Left renal pelvis (tissue), 4 donors: ENCODE measurements around the gene ITPR1. TPM values are rescaled to one million over a fixed set of nuclear protein-coding genes. Genes with fewer than 3 reads are reported as not detected.

Source experiments
- DNase-seq, 4 donors: peaks; one replicate each; pipeline ENCODE4 v3.0.0-alpha.2; 2013; ENCODE audit warnings: low read depth in 4 of 4, low spot score in 3 of 4
- polyA plus RNA-seq, 4 donors: library from polyadenylated mRNA; unstranded; fragments of 120-200 nt; gene quantifications; one replicate each; pipeline ENCODE4 v1.2.1, GENCODE V29; 2013; ENCODE audit not compliant: insufficient read length in 4 of 4

ITPR1 gene
- polyA plus RNA-seq, 4 donors = 39.5 to 60.0 (median 57.1) TPM

DNA sequence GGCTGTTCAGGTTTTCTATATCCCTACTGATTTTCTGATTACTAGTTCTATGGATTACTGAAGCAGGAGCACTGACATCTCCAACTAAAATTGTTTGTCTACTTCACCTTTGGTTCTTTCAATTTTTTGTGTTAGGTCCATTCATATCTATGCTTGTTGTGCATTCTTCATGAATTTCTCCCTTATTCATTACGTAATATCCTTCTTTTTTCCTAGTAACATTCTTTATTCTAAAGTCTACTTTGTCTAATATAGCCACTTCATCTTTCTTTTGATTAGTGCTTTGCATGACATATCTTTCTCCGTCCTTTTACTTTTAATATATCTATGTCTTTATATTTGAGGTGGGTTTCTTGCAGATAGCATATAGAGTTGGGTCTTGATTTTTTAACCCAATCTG, 369.8 kb downstream of the ITPR1 start:
- no peak for DNase-seq

DNA sequence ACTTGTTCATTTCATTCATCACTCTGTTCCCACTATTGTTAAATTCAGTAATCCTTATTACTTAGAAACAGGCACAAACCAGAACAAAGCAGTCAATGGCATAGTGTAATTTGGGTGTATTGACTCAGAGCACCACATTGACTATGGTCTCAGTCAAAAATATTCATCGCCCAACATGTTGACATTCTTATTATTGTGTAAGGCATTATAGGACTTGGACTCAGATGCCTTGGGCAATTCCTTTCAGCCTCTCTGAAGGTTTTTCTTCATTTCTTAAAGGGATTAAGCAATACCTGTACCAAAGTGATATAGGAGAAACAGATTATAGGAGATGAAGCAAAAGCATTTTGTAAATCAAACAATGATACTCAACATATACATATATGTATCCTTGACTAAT, 371.4 kb downstream of the ITPR1 start:
- no peak for DNase-seq

DNA sequence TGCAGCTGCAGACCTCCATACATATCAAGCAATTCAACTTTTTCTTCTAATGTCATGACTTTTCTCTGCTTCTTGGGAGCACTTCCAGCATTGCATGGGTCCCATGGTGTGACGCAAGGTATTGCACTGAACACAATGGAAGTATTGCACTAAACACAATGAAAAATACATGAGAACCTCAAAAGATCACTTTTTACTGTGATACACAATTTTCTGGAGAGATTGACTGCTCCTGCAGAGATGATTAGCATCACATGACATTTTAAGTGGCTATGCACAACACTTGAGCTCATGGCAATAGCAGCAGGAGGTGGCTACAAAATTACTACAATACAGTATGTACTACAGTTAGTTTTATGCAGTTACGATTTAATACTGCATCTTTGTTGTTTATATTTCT, 372.6 kb downstream of the ITPR1 start:
- no peak for DNase-seq

DNA sequence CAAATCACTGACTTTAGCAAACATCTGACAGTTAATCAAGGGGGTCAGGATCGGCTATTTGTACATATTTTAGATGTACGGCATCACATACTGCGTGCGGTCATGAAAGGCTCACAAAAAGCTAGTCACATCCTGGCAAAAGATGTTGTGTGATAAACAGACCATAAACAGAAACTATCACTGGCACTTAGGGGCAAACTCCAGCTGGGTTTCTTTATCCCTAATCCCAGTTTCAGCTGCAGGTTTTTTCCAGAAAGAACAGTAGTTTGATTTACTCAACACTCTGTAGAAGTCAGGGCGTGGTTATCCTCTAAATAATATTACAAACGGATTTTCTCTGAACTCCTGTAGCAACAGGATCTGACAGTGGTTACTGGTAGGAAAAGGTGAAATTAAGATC, 373.7 kb downstream of the ITPR1 start:
- DNase-seq = no peak

DNA sequence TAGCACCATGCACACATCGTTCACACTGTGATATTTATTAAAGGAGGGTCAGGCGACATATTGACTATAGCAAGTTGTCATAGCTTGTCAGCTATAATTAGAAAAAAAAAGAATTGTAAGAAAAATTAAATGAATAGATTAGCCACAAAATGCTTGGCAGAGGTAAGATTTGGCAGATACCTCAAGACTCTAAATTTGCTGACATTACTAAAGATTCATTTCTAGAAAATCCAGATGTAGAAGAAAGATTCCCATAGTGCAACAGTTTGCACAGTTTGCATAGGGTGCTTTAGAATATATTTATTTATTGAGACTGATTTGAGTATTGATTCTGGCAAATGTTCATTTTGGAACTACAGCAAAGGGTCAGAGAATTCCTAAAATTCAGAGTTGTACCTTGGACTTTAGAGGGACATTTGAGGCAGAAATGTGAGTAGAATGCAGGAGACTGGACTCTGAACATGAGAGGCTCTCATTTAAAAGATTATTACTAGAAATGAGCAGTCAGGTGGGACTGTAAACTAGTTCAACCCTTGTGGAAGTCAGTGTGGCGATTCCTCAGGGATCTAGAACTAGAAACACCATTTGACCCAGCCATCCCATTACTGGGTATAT, 384.1 kb downstream of the ITPR1 start:
- DNase-seq = no peak

DNA sequence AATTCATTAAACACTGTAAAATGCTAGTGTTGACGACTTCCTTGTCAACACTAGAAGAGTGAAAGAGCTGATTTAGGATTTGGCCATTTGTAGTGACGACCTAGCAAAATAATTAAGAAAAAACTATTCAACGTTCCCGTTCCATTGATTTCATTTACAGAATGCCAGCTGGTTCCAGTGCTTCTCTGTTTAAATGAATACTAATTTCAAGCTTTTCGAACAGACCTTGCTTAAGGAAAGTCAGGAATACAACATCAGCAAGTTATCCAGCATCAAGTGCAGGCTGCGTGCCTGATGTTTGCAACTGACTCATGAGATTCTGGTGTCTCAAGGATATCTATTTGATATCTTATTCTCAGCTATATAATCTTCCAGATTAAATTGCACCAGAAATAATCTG, 387.7 kb downstream of the ITPR1 start:
- DNase-seq = no peak

DNA sequence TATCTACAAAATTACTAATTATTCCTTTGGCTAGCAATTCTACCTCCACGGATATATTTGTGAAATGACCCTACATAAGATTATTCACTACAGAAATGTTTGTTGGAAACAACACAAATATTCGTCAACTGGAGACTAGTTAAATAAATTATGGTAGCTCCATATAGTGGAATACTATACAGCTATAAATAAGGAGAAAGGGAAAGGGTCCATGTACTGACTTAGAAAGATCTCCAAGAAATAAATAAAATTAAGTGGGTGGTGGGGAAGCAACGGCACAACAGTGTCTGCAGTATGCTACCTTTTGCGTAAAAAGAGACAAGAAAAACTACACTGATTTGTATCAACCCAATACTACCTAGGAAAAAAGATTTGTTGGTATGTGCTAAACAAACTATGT, 389.4 kb downstream of the ITPR1 start:
- no peak for DNase-seq

DNA sequence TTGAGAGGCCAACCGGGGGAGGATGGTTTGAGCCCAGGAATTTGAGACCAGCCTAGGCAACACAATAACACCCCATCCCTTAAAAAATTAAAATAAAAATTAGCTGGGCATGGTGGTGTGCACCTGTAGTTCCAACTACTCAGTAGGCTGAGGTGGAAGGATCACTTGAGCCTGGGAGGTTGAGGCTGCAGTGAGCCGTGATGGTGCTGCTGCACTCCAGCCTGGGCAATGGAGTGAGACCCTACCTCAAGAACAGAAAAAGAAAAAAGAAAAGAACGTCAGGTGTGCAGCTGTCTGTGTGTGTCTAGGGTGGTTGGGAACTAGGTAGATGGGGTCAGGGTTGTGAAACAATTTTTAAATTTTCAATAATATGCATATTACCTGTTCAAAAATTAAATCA, 389.9 kb downstream of the ITPR1 start:
- no peak for DNase-seq

DNA sequence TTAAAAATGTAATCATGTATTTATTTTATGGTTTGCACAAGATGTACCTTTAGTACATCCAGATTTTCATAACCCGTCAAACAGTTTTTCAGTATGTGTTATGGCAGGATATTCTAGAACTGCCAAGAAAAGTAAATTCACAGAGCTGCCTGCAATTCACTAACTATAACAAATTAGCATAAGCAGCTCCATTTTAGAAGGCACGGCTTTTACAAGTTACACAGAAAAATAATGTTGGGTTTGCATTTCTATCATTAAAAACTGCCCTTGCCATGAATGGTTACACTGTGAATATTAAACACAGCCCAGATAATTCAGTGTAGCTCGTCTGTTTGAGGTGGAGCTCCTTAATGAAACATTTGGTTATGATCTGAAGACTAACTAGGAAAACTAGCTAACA, 391.7 kb downstream of the ITPR1 start:
- DNase-seq = no peak

DNA sequence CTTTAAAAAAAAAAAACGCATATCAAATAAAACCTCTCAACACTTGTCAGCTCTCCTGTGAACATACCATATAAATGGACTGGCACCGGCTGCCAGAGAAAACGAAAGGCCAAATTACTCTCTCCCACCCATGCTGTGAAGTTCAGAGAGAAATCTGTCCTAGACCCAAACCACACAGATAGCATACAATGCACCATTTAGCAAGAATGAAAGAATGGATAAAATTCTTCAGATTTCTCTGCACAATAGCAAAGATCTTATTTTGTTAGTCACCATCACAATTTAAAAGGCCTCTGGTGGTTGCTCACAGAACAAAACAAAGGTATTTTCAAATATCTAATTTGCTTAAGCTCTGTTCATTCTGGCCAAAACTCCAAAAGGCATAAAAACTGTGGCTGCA, 392.2 kb downstream of the ITPR1 start:
- no peak for DNase-seq

DNA sequence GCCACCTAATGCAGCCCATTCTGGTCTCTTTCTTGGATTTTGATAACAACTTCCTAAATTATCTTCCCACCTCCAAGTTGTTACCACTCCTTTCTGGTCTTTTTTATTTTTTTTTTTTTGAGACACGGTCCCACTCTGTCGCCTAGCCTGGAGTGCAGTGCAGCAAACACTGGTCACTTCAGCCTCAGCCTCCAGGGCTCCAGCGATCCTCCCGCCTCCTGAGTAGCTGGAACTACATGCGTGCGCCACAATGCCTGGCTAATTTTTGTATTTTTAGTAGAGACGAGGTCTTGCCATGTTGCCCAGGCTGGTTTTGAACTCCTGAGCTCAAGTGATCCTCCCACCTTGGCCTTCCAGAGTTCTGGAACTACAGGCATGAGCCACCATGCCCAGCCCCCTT, 393.3 kb downstream of the ITPR1 start:
- no peak for DNase-seq

DNA sequence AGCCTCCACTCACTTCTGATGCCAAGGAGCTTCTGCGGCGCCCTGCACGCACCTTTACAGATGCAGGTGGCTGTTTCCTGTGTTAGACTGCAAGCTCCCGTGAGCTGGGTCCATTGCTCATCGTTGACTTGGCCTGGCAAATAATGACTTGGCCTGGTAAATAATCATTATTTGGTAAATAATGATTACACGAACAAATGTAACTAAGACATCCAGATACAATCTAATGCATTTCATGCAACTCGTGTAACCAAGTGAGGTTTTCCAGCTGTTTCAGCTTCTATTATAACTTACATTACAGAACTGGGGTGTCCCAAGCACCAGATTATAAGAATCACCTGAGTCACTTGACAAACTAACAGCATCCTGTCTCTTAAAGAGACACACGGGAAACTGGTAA, 394.0 kb downstream of the ITPR1 start:
- DNase-seq = no peak

DNA sequence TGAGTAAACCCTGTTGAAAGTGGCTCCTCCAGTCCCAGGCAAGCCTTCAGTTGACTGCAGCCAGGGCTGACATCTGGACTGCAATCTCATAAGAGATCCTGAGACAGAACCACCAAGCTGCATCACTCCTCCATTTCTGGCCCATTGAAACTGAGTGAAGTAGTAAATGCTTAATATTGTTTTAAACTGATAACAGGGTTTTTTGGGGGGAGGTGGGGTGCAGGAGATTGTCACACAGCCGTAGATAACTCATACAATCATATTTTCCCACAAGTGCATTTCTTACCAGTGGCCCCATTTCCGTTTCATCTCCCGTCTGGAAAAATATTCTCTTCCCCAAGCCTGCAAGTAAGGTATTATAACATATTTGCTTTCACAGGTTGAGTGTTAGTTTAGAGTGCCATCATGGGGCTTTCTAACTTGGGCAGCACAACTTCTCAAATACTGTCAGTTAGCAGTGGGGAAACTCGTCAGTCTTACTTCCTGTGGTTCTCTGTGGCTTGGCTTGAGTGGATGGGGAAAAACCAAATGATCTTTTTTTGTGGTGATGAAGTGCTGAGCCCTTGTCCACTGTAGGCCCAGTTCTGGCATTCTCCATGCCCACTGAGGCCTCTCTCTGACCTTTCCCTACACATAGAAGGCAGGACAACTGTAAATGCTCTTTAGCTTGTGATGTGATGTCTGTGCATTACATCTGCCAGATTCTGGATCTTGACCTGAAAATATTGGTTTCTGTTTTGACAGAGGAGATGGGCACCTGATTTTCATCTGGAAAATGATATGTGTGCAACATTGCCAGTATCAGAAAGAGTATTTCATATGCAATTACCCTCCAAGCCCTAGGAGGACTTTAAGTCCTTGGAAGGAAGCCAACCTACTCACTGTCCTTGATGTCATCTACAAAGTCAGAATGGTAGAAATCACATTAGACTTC, 396.0 kb downstream of the ITPR1 start:
- no peak for DNase-seq

DNA sequence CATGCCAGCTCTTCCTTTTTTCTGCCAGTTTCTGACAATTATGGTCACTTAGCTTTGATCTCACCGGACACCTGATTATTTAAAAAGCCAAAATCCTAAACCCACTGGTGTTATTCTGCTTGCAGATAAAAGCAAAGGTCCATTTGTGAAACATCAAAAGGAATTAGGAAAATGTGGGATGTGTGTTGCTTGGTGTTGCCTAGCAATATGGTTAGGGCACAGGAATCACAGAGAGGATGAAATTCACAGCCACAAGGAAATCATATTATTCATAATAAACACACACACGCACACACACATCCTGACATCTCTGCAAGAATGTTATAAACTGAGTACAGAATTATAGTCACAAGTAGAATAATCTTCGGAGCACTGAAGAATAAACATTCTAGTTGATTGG, 396.7 kb downstream of the ITPR1 start:
- no peak for DNase-seq

DNA sequence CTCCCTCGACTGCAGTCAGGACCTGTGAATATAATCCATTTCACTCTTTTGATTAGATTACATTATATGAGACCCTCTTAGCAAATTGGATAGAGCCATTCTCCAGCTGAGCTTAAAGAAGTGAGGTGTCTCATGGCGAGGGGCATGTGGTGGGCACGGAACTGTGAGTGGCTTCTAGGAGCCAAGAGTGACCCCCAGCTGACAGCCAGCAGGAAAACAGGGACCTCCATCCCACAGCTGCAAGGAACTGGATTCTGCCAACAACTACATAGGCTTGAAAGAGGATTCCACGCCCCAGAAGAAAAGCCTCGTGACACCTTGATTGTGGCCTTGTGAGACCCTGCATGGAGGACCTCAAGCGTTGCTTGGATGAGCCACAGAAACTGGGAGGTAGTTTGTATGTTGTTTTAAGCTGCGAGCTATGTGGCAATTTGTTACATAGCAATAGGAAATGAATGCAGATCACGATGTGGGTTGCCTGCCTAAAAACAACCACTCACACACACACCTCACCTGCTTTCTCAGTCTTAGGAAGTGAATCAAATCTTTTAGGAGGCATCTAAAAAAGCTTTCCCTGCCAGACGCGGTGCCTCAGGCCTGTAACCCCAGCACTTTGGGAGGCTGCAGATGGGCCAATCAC, 401.9 kb downstream of the ITPR1 start:
- no peak for DNase-seq

DNA sequence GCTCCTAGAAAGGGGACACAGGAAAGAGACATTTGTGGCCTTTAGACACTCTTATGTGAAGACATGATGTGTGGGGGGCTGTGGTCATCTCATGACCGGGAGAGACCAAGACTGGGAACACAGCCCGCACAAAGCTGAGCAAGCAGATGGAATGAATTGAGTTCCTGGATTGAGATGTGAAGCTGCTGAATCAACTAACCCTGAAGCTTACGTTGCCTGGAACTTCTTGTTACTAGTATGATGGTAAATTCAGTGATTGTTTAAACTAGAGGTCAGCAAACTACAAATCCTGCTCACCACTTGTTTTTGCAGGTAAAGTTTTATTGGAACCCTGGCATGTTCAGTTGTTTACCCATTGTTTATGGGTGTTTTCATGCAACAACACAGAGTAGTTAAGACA, 402.7 kb downstream of the ITPR1 start:
- DNase-seq = no peak

Other genes with a start within 250 kb of the ITPR1 start
- 10 to 100 TPM; 21.1 to 32.7 (median 32.1) TPM for gene SETMAR, start 190.0 kb upstream of the ITPR1 start, polyA plus RNA-seq
- 10 to 100 TPM; 36.3 to 50.9 (median 45.7) TPM for gene SUMF1, start 26.1 kb upstream of the ITPR1 start, polyA plus RNA-seq